ENCODE data around the gene PPA2.
A peak's percentile ranks its signal among the peaks of the same experiment; 100 is the strongest.
"Not testable (repeated sequence)": the region's sequence is repeated elsewhere in the genome, so short reads cannot be mapped to it uniquely, and the experiment has no call there.

The PPA2 gene

GRCh38 chr4:105458541-105458940 lies 15.3 kb downstream of the PPA2 start:
- not testable (repeated sequence) for DNase-seq

- no peak for DNase-seq
These were observed 15.9 kb downstream of the PPA2 start for GRCh38 chr4:105458001-105458400.

- no peak for DNase-seq
These were observed 17.9 kb downstream of the PPA2 start for GRCh38 chr4:105455998-105456397.

- DNase-seq: no peak
These were observed 18.7 kb downstream of the PPA2 start for GRCh38 chr4:105455182-105455581.

- no peak for DNase-seq
These were observed 20.2 kb downstream of the PPA2 start for GRCh38 chr4:105453550-105454205.

- peak; percentile 60 for DNase-seq
These were observed 22.5 kb downstream of the PPA2 start for GRCh38 chr4:105451346-105451745.

GRCh38 chr4:105440890-105441289 lies 33.0 kb downstream of the PPA2 start:
- no peak for DNase-seq

- no peak for DNase-seq
These were observed 36.2 kb downstream of the PPA2 start for GRCh38 chr4:105437637-105438036.

GRCh38 chr4:105436414-105436813 lies 37.4 kb downstream of the PPA2 start:
- no peak for DNase-seq

GRCh38 chr4:105434940-105435339 lies 38.9 kb downstream of the PPA2 start:
- no peak for DNase-seq

GRCh38 chr4:105433421-105433820 lies 40.4 kb downstream of the PPA2 start:
- no peak for DNase-seq

- DNase-seq: no peak
These were observed 41.4 kb downstream of the PPA2 start for GRCh38 chr4:105432438-105432837.

GRCh38 chr4:105430811-105431210 lies 43.1 kb downstream of the PPA2 start:
- no peak for DNase-seq

- DNase-seq: no peak
These were observed 47.5 kb downstream of the PPA2 start for GRCh38 chr4:105426187-105426897.

GRCh38 chr4:105422207-105422920 lies 51.5 kb downstream of the PPA2 start:
- DNase-seq: no peak

GRCh38 chr4:105417624-105418023 lies 56.2 kb downstream of the PPA2 start:
- no peak for DNase-seq

- no peak for DNase-seq
These were observed 58.5 kb downstream of the PPA2 start for GRCh38 chr4:105415281-105415744.

- no peak for DNase-seq
These were observed 59.5 kb downstream of the PPA2 start for GRCh38 chr4:105414316-105414715.

- DNase-seq: not testable (repeated sequence)
These were observed 64.7 kb downstream of the PPA2 start for GRCh38 chr4:105409135-105409534.

- no peak for DNase-seq
These were observed 72.8 kb downstream of the PPA2 start for GRCh38 chr4:105400901-105401677.

GRCh38 chr4:105399532-105400161 lies 74.2 kb downstream of the PPA2 start:
- DNase-seq: no peak

GRCh38 chr4:105392858-105393257 lies 81.0 kb downstream of the PPA2 start:
- DNase-seq: no peak

GRCh38 chr4:105389167-105389566 lies 84.7 kb downstream of the PPA2 start:
- DNase-seq: no peak
